ENCODE results near the gene NPAS3.

The NPAS3 gene

GRCh38 chr14:33287189-33287588, 348.5 kb downstream of the NPAS3 start:
- no peaks in the 10 kb centered on the region for H3K9me3 ChIP-seq (ENCODE audit: insufficient read depth, low read depth, low read length)
- no peak overlapping the region for H3K9ac ChIP-seq (ENCODE audit: low read depth, low read length, poor library complexity, severe bottlenecking)
- TF ChIP-seq EZH2phosphoT487 (IDR thresholded peaks at IDR 0.05; ENCODE audit: borderline replicate concordance): no peak
- no peak for TF ChIP-seq CTCF (conservative IDR thresholded peaks at IDR 0.05; ENCODE audit: low read length)
- no peaks in the 10 kb centered on the region for H3K36me3 ChIP-seq (ENCODE audit: insufficient read depth, low read length)
- H3K4me1 ChIP-seq (ENCODE audit: insufficient read depth, low read length, poor library complexity, severe bottlenecking): peaks cover 7% of the 10 kb centered on the region
- no peaks in the 10 kb centered on the region for H3K79me2 ChIP-seq (ENCODE audit: insufficient read depth, low read length)
- no peak overlapping the region for H2AFZ ChIP-seq (ENCODE audit: low read length)
- H3K9me2 ChIP-seq (replicated peaks; ENCODE audit: low read depth, low read length): no peaks in the 10 kb centered on the region
- no peak overlapping the region for H3K4me3 ChIP-seq (ENCODE audit: low read length, poor library complexity, severe bottlenecking)
- no peaks in the 10 kb centered on the region for H3F3A ChIP-seq (ENCODE audit: low read depth)
- H3K4me2 ChIP-seq (ENCODE audit: low read depth, low read length, poor library complexity, severe bottlenecking): no peak overlapping the region
- no peaks in the 10 kb centered on the region for H4K20me1 ChIP-seq (ENCODE audit: insufficient read depth, low read length, poor library complexity, severe bottlenecking)
- no peaks in the 10 kb centered on the region for H3K27me3 ChIP-seq (ENCODE audit: insufficient read depth, low read length, poor library complexity, severe bottlenecking)

DNA sequence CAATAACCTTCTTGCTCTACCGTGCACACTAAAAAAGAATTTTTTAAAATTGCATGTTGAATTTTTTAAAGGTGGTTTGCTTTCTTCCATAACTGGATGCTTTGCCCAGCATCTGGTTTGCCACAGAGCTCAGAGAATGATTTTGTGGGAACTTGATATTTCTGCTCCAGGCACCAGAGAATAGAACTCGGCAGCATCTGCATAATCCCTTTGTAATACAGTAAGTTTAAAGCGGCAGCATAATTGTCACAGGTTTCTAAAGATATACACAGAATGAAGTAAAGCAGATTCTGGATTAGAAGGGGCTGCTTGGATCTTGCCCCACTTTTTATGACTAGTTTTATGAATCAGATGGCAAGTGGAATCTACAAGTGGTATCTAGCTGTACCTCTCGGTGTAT, 352.0 kb downstream of the NPAS3 start:
- no peak overlapping the region for H3K9ac ChIP-seq (ENCODE audit: low read depth, low read length, poor library complexity, severe bottlenecking)
- H4K20me1 ChIP-seq (ENCODE audit: insufficient read depth, low read length, poor library complexity, severe bottlenecking): no peaks in the 10 kb centered on the region
- TF ChIP-seq EZH2phosphoT487 (IDR thresholded peaks at IDR 0.05; ENCODE audit: borderline replicate concordance): no peak
- TF ChIP-seq CTCF (conservative IDR thresholded peaks at IDR 0.05; ENCODE audit: low read length): no peak
- H3K9me2 ChIP-seq (replicated peaks; ENCODE audit: low read depth, low read length): no peaks in the 10 kb centered on the region
- H3K4me1 ChIP-seq (ENCODE audit: insufficient read depth, low read length, poor library complexity, severe bottlenecking): peaks cover 7% of the 10 kb centered on the region
- H3F3A ChIP-seq (ENCODE audit: low read depth): no peaks in the 10 kb centered on the region
- no peaks in the 10 kb centered on the region for H3K9me3 ChIP-seq (ENCODE audit: insufficient read depth, low read depth, low read length)
- H2AFZ ChIP-seq (ENCODE audit: low read length): no peak overlapping the region
- H3K79me2 ChIP-seq (ENCODE audit: insufficient read depth, low read length): no peaks in the 10 kb centered on the region
- no peaks in the 10 kb centered on the region for H3K36me3 ChIP-seq (ENCODE audit: insufficient read depth, low read length)
- no peak overlapping the region for H3K4me3 ChIP-seq (ENCODE audit: low read length, poor library complexity, severe bottlenecking)
- H3K4me2 ChIP-seq (ENCODE audit: low read depth, low read length, poor library complexity, severe bottlenecking): no peak overlapping the region
- no peaks in the 10 kb centered on the region for H3K27me3 ChIP-seq (ENCODE audit: insufficient read depth, low read length, poor library complexity, severe bottlenecking)

DNA sequence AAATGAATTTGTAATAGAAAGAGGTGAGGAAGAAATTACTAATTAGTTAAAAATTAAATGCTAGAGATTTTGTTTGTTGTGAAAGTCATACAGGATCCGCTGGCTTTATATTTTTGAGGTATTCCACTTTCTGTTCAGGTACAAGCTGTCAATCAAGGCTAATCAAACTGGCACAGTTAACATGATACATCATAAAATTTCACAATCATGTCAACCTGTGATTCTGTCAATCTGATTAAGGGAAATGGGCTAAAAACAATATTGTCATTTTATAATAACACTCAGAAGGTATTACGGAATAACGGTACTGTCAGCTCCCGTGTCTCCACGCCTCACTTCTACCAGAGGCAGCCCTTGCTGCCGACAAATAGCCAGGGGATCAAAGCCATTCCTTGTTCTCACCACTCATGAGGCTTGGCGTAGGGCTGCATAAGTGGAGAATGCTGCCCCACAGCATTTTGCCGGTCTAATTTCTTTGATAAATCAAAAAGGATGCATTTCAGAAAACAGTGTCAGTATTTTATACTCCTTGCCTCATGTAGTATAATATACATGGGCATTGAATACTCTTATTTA, 352.9 kb downstream of the NPAS3 start:
- Histone ChIP-seq H4K20me1 (ENCODE audit: insufficient read depth, low read length, poor library complexity, severe bottlenecking) (no peaks in the 10 kb centered on the region), H3K9me3 (ENCODE audit: insufficient read depth, low read depth, low read length) (no peaks in the 10 kb centered on the region), H3K79me2 (ENCODE audit: insufficient read depth, low read length) (no peaks in the 10 kb centered on the region), H3K27me3 (ENCODE audit: insufficient read depth, low read length, poor library complexity, severe bottlenecking) (no peaks in the 10 kb centered on the region), H3K4me1 (ENCODE audit: insufficient read depth, low read length, poor library complexity, severe bottlenecking) (peaks cover 7% of the 10 kb centered on the region), H3K9me2 (replicated peaks; ENCODE audit: low read depth, low read length) (no peaks in the 10 kb centered on the region), H3F3A (ENCODE audit: low read depth) (no peaks in the 10 kb centered on the region), H3K9ac (ENCODE audit: low read depth, low read length, poor library complexity, severe bottlenecking) (no peak overlapping the region), H2AFZ (ENCODE audit: low read length) (no peak overlapping the region), H3K4me2 (ENCODE audit: low read depth, low read length, poor library complexity, severe bottlenecking) (no peak overlapping the region), H3K4me3 (ENCODE audit: low read length, poor library complexity, severe bottlenecking) (no peak overlapping the region), H3K36me3 (ENCODE audit: insufficient read depth, low read length) (no peaks in the 10 kb centered on the region)
- TF ChIP-seq EZH2phosphoT487 (IDR thresholded peaks at IDR 0.05; ENCODE audit: borderline replicate concordance) (no peak), CTCF (conservative IDR thresholded peaks at IDR 0.05; ENCODE audit: low read length) (no peak)

All from Loucy (cell line).